ENCODE results near the gene CPEB1.

CPEB1 gene

GRCh38 chr15:82642656-82643055 is 4.5 kb downstream of the CPEB1 start:
- no peak overlapping the region for H3K27ac ChIP-seq
- H3K4me1 ChIP-seq = peaks cover 0 to 17% (median 15%) of the 10 kb centered on the region in 4 donors
- no peak for DNase-seq
- no peaks in the 10 kb centered on the region for H3K9me3 ChIP-seq
- no peak overlapping the region for H3K4me3 ChIP-seq
- peaks cover 0 to 37% of the 10 kb centered on the region in 2 donors for H3K27me3 ChIP-seq
- TF ChIP-seq CTCF (IDR thresholded peaks at IDR 0.05) = no peak
- intact Hi-C loops (cut with DNase I; ENCODE audit: low total_unique reads) = loop anchor here (10.0 kb wide), 1 partner anchor 98 kb away; the partner anchor contains the start of gene RPS17
- H3K36me3 ChIP-seq = no peaks in the 10 kb centered on the region

- H3K36me3 ChIP-seq = no peaks in the 10 kb centered on the region
- no peak overlapping the region for H3K27ac ChIP-seq
- intact Hi-C loops (cut with DNase I; ENCODE audit: low total_unique reads) = loop anchor here (10.0 kb wide), 1 partner anchor 96 kb away; the partner anchor contains the start of gene RPS17
- no peak for TF ChIP-seq CTCF (IDR thresholded peaks at IDR 0.05)
- no peaks in the 10 kb centered on the region for H3K9me3 ChIP-seq
- DNase-seq = no peak
- H3K4me1 ChIP-seq = peaks cover 0 to 3% (median 3%) of the 10 kb centered on the region in 4 donors
- H3K27me3 ChIP-seq = peaks cover 0 to 23% of the 10 kb centered on the region in 2 donors
- H3K4me3 ChIP-seq = no peak overlapping the region
Observed at GRCh38 chr15:82641129-82641798, 5.9 kb downstream of the CPEB1 start.

- peaks cover 0 to 17% of the 10 kb centered on the region in 2 donors for H3K27me3 ChIP-seq
- intact Hi-C loops (cut with DNase I; ENCODE audit: low total_unique reads) = loop anchor here (10.0 kb wide), 1 partner anchor 96 kb away; the partner anchor contains the start of gene RPS17
Observed at GRCh38 chr15:82640672-82641071, 6.5 kb downstream of the CPEB1 start.

GRCh38 chr15:82635798-82636197 is 11.4 kb downstream of the CPEB1 start:
- intact Hi-C loops (cut with DNase I; ENCODE audit: low total_unique reads) = no loop called here
- no peak for DNase-seq
- TF ChIP-seq CTCF (IDR thresholded peaks at IDR 0.05) = no peak
- Histone ChIP-seq H3K9me3 (no peaks in the 10 kb centered on the region), H3K27ac (no peak overlapping the region), H3K27me3 (peaks cover 0 to 5% of the 10 kb centered on the region in 2 donors), H3K4me1 (no peaks in the 10 kb centered on the region), H3K36me3 (no peaks in the 10 kb centered on the region), H3K4me3 (no peak overlapping the region)

More at GRCh38 chr15:82640672-82641071, 6.5 kb downstream of the CPEB1 start:
- Histone ChIP-seq H3K36me3 (no peaks in the 10 kb centered on the region), H3K27ac (no peak overlapping the region), H3K4me1 (no peaks in the 10 kb centered on the region), H3K4me3 (no peak overlapping the region), H3K9me3 (no peaks in the 10 kb centered on the region)
- TF ChIP-seq CTCF (IDR thresholded peaks at IDR 0.05) = no peak
- no peak for DNase-seq

GRCh38 chr15:82630033-82630432 is 17.1 kb downstream of the CPEB1 start:
- Histone ChIP-seq H3K27ac (no peak overlapping the region), H3K9me3 (no peaks in the 10 kb centered on the region), H3K4me3 (no peak overlapping the region), H3K36me3 (no peaks in the 10 kb centered on the region), H3K4me1 (no peaks in the 10 kb centered on the region), H3K27me3 (no peaks in the 10 kb centered on the region)
- no peak for TF ChIP-seq CTCF (IDR thresholded peaks at IDR 0.05)
- no peak for DNase-seq
- intact Hi-C loops (cut with DNase I; ENCODE audit: low total_unique reads) = no loop called here
